GM19099 (cell line): ENCODE results near the gene COQ5.

Experiments used
- POLR2A ChIP-seq: IDR thresholded peaks from 3 replicates; pipeline ENCODE4 v1.6.1; 2011; ENCODE audit warnings: low read depth; ENCODE audit not compliant: insufficient read length; ENCODE audit errors: extremely low read depth

The COQ5 gene

GRCh38 chr12:120496413-120497340 lies 32.3 kb downstream of the COQ5 start:
- TF ChIP-seq POLR2A, result no peak

- TF ChIP-seq POLR2A, result peak; percentile 98
These were observed 33.1 kb downstream of the COQ5 start, which contains the start of gene DYNLL1 for GRCh38 chr12:120495731-120496412. Gene DYNLL1 (plus strand): TSS chr12:120496113. CDS start chr12:120496422, 309 bp downstream.

- no peak for TF ChIP-seq POLR2A
These were observed 33.7 kb downstream of the COQ5 start for GRCh38 chr12:120495186-120495730.

GRCh38 chr12:120490833-120491512 lies 38.0 kb downstream of the COQ5 start:
- TF ChIP-seq POLR2A, result no peak

- TF ChIP-seq POLR2A, result no peak
These were observed 38.6 kb downstream of the COQ5 start for GRCh38 chr12:120490325-120490724.

GRCh38 chr12:120489018-120489417 lies 39.9 kb downstream of the COQ5 start:
- no peak for TF ChIP-seq POLR2A

GRCh38 chr12:120488057-120488640 lies 40.8 kb downstream of the COQ5 start:
- TF ChIP-seq POLR2A, result no peak

GRCh38 chr12:120485961-120486881 lies 42.7 kb downstream of the COQ5 start:
- no peak for TF ChIP-seq POLR2A

GRCh38 chr12:120483621-120484020 lies 45.3 kb downstream of the COQ5 start:
- TF ChIP-seq POLR2A, result no peak

- TF ChIP-seq POLR2A, result no peak
These were observed 47.8 kb downstream of the COQ5 start for GRCh38 chr12:120481022-120481767.

- no peak for TF ChIP-seq POLR2A
These were observed 48.7 kb downstream of the COQ5 start for GRCh38 chr12:120480211-120480610.

- no peak for TF ChIP-seq POLR2A
These were observed 49.5 kb downstream of the COQ5 start for GRCh38 chr12:120479458-120479857.

- TF ChIP-seq POLR2A, result no peak
These were observed 53.3 kb downstream of the COQ5 start for GRCh38 chr12:120475643-120476042.

GRCh38 chr12:120474616-120474960 lies 54.4 kb downstream of the COQ5 start:
- TF ChIP-seq POLR2A, result no peak
